B cell (primary cell): ENCODE data around the gene MTX1.
"Not testable (repeated sequence)": the region's sequence is repeated elsewhere in the genome, so short reads cannot be mapped to it uniquely, and the experiment has no call there.

Experiments
- EZH2 ChIP-seq: IDR thresholded peaks from 2 replicates; pipeline ENCODE4 v1.6.1; 2012; ENCODE audit warnings: borderline replicate concordance, low read depth, mild to moderate bottlenecking, moderate library complexity, low read length; ENCODE audit not compliant: insufficient read depth, poor library complexity, severe bottlenecking
- TF ChIP-seq, protein P1 (sequence below): fragments of 200-600 bp; IDR thresholded peaks from one replicate; pipeline ENCODE4 v1.8.0; 2022; ENCODE audit warnings: antibody characterized with exemption, mild to moderate bottlenecking

DNA sequence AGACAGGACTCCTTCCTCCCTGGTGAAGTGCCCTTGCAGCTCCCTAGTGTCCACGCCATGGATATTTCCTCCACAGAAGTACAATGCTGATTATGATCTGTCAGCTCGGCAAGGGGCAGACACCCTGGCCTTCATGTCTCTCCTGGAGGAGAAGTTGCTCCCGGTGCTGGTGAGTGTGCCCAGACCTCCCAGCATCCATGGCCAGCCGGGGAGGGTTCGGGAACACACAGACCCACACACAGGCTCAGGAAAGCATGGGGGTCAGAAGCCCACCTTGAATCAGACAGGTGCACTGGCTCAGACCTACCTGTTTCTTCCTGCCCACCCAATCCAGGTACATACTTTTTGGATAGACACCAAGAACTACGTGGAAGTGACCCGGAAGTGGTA is 3.6 kb downstream of the MTX1 start:
- TF ChIP-seq, protein P1, sequence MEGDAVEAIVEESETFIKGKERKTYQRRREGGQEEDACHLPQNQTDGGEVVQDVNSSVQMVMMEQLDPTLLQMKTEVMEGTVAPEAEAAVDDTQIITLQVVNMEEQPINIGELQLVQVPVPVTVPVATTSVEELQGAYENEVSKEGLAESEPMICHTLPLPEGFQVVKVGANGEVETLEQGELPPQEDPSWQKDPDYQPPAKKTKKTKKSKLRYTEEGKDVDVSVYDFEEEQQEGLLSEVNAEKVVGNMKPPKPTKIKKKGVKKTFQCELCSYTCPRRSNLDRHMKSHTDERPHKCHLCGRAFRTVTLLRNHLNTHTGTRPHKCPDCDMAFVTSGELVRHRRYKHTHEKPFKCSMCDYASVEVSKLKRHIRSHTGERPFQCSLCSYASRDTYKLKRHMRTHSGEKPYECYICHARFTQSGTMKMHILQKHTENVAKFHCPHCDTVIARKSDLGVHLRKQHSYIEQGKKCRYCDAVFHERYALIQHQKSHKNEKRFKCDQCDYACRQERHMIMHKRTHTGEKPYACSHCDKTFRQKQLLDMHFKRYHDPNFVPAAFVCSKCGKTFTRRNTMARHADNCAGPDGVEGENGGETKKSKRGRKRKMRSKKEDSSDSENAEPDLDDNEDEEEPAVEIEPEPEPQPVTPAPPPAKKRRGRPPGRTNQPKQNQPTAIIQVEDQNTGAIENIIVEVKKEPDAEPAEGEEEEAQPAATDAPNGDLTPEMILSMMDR = not testable (repeated sequence)
- not testable (repeated sequence) for TF ChIP-seq EZH2
